Measurements from ENCODE around the gene CHCHD6.

CHCHD6 gene

GRCh38 chr3:126963261-126964190 lies 259.5 kb downstream of the CHCHD6 start:
- no peak for DNase-seq

GRCh38 chr3:126964261-126964660 lies 260.2 kb downstream of the CHCHD6 start:
- no peak for DNase-seq

- no peak for DNase-seq
Measured at GRCh38 chr3:126964950-126965349, 260.9 kb downstream of the CHCHD6 start.

DNA sequence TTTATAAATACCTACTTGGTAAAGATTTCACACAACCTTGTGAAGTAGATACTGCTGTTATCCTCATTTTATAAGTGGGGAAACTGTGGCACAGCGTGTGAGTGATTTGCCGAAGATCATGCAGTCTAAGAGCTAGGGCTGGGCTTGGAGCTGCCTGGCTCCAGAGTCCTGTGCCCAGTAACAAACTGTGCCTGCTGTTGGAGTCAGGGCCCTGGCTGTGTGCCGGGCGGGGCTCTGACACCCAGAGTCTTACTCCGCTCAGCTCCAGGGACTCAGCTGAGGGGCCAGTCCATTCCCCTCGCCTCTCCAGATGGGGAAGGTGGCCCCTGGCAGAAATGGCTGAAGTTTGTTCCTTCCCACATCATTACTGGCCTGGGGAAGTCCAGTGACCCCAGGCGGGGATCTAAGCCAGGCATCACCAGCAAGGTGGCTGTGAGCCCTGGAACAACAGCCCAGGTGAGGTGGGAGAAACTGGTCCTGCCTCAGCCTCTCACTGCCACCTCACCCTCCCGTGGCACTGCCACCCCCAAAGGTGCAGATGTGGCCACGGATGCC lies 261.6 kb downstream of the CHCHD6 start:
- no peak for DNase-seq

- no peak for DNase-seq
Measured at GRCh38 chr3:126967386-126967785, 263.3 kb downstream of the CHCHD6 start.

GRCh38 chr3:126968391-126969390 lies 264.7 kb downstream of the CHCHD6 start:
- no peak for DNase-seq

GRCh38 chr3:126969586-126969985 lies 265.5 kb downstream of the CHCHD6 start:
- DNase-seq: no peak

- no peak for DNase-seq
Measured at GRCh38 chr3:126970101-126970500, 266.1 kb downstream of the CHCHD6 start.

- no peak for DNase-seq
Measured at GRCh38 chr3:126970921-126971320, 266.9 kb downstream of the CHCHD6 start.

DNA sequence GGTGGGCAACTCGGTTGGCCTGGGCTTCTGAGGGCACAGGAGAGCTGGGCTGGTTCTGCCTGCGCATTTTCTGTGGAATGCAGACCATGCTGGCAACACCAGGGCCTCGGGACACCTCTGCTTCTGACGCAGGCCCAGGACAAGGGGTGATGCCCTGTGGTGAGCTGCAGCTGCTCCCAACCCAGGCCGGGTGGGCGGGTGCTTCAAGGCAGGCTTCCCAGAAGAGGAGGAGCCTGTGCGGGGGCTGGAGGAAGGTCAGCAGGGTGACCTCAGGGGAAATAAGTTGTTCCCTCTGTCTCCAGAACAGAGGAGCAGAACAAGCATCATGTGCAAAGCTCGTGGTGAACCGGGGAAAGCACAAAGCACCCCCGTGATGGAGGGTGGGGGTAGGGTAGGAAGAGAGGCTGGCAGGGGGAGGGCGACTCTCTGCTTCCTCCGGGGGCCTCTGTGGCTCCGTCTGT lies 267.9 kb downstream of the CHCHD6 start:
- DNase-seq: no peak

GRCh38 chr3:126972866-126973265 lies 268.8 kb downstream of the CHCHD6 start:
- no peak for DNase-seq

DNA sequence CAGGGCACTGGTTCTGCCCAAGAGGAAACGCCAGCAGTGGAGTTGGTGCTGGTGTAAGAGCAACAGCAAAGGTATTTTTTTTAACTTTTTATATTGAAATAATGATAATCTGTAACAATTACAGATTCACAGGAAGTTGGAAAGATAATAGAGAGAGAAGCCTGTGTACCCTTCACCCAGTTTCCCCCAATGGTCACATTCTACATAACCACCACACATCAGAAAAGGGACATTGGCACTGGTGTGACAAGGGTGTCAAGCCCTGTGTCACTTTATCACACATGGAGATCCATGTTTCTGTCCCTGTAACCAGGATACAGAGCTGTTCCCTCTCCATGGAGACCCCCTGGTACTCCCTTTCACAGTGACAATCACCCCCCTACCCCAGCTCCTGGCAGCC lies 269.8 kb downstream of the CHCHD6 start:
- DNase-seq: no peak

DNA sequence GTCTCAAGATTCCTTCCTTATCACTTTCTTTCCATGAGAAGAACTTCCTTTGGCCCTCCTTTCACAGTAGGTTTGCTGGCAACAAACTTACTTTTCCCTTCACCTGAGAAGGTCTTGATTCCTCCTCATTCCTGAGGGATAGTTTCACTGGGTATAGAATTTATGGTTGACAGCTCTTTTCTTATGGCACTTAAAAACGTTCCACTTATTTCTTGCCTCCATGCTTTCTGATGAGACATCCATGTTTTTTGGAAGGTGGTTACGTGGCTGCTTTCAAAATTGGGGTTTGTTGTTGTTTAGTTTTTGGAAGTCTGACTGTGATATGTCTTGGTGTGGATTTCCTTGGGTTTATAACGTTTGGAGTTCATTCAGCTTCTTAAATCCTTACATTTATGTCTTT lies 270.7 kb downstream of the CHCHD6 start:
- no peak for DNase-seq

- no peak for DNase-seq
Measured at GRCh38 chr3:126976906-126977305, 272.9 kb downstream of the CHCHD6 start.

DNA sequence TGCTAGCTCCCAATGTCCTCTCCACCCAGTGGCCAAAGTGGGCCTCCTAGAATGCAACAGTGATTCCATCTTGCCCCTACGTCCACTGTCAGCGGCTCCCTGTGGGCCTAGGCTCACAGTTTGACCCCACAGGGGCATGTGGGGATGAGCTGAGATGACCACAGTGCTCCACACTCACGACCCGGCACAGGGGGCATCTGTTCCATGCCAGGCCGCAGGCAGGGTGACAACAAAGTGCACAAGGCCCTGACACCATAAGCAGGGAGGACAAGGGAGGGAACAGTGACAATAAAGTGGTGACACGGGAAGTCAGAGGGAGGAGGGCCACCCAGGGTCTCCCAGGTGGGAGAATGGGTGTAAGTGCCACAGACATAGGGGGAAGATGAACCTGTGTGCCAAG lies 273.8 kb downstream of the CHCHD6 start:
- DNase-seq: no peak

GRCh38 chr3:126978291-126978690 lies 274.3 kb downstream of the CHCHD6 start:
- no peak for DNase-seq

DNA sequence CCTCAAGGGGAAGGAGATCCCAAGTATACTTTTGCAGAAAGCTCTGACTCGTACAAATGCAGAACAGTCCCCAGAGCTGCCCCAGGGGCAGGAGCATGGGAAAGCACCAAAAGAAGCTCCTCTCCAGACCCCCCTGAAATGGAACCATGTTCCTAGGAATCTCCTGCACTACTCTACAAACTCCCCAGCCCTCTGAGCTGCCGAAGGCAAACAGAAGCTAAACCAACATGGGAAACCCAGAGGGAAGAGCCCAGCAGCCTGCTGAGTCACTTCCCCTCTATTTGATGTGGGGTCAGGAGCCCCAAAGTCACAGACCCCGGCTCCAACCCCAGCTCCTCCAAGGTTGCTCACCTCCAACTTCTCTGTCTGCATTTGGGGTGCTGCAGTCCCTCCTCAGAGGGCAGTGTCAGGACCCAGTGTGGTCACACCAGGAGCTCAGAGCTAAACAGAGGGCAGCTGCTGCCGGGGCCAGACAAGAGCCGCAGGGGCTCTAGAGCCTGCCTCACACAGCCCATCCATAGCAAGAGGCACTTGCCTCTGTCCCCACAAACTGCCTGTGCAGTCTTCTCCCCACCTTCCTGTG lies 275.1 kb downstream of the CHCHD6 start:
- no peak for DNase-seq

DNA sequence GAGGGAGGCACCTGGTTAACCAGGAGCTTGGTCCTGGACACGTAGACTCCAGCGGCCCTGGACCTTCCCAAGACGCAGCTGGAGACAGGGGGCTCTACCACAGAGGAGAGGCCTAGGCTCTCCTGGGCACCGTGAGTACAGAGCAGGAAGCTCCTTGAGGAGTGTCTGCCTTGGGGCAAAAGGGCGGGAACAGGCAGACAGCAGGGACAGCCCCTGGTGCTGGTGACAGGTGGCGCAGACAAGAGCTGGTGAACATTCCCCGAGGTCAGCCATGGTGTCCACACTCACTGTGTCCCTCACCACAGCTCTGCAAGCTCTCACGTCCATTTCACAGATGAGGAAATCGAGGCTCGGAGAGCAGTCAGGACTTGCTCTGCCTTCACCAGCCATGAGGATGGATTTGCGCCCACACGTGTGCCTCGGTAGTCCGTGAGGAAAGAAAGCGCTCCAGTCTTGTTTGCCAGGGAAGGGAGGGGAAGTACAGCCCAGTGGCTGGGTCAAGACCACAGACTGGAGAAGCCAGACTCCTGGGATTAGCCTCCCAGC lies 276.3 kb downstream of the CHCHD6 start:
- DNase-seq: no peak

- DNase-seq: no peak
Measured at GRCh38 chr3:126982126-126982470, 278.1 kb downstream of the CHCHD6 start.

DNA sequence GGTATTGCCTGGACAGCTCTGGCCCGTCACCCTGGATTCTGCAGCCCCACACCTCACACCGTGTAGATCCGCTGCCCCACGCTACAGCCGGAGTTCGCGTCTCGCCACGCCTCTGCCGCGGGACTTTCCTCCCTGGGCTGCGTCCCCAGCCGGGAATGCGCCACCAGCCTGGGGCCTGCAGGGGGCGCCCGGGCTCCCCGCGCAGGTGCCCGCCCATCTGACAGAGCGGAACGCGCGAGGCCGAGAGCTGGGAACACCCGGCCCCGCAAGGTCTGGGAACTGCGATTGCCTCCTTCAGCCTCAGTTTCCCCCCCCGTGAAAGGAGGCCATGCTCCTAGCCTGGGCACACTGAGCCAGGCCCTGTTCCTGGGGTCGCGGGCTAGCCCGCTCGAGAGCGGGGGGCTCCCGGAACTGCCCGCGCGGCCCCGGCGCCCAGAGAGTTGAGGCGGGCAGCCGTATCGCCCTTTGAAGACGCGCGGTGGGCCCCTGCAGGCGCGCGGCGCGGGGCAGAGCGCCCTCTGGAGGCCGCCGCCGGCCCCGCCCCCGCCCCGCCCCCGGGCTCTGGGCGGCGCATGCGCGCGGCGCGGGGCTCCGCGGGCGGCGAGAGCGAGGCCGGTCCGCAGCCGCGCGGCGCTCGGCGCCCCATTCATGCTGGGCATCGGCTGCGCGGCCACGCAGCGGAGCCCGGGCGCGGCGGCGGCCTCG lies 278.6 kb downstream of the CHCHD6 start, which contains the start of gene PLXNA1:
PLXNA1 (plus strand) TSS at position 645 of the 705 bp plus-strand sequence. CDS start 5,479 bp downstream, outside the sequence.
- peak; percentile 73 for DNase-seq

DNA sequence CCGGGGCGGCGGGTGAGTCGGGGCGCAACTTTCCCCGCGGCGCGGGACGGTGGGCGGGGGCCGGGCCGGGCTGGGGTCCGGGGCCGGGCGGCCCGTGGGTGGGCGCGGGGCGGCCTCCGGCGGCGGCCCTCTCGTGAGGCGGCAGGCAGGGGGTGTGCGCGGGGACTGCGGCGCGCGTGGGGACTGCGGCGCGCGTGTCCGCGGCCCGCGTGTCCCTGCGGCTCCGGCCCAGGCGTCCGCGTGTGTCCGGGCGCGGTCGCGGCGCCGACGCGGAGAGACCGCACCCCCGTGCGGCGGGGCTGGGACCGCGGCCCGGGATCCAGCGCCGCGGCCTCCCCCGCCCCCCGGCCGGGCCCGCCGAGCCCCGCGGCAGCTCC lies 279.2 kb downstream of the CHCHD6 start:
- no peak for DNase-seq

Measured in NCI-H226 (cell line).